GM12878 (cell line): Measurements from ENCODE around the gene PRPF6. TPM values are rescaled to one million over a fixed set of nuclear protein-coding genes. Genes with fewer than 3 reads are reported as not detected.
"Not testable (repeated sequence)": the region's sequence is repeated elsewhere in the genome, so short reads cannot be mapped to it uniquely, and the experiment has no call there.

Source experiments
- ATAC-seq: fragments of 200-7000 bp; cut with Tn5 transposase; 3 replicates; pipeline ENCODE4 v1.9.1; 2020; ENCODE audit warnings: mild to moderate bottlenecking, moderate library complexity
- BruUV-seq: library from RNA; stranded (reverse); fragments of 400-500 nt; replicated peaks from 2 replicates; lab custom pipeline; 2021; lab: Mats Ljungman, UMichigan
- CTCF ChIA-PET: fragments of 300-600 bp; sonication (Branson Sonifier 250); formaldehyde crosslinking; extraction: SDS; loops from one replicate; lab custom pipeline; 2021; ENCODE audit warnings: inconsistent platforms; lab: Yijun Ruan, JAX
- POLR2A ChIA-PET: fragments of 350-600 bp; formaldehyde crosslinking; extraction: SDS; loops from one replicate; lab custom pipeline; 2021; ENCODE audit warnings: inconsistent platforms; lab: Charles Lee
- RAD21 ChIA-PET: fragments of 300-600 bp; sonication (Branson Sonifier 250); formaldehyde crosslinking; loops from one replicate; lab custom pipeline; 2023; ENCODE audit warnings: antibody characterized with exemption; ENCODE audit not compliant: unreplicated experiment; lab: Charles Lee
- SMC1A ChIA-PET: fragments of 300-600 bp; sonication (Branson Sonifier 250); formaldehyde crosslinking; loops from one replicate; lab custom pipeline; 2023; ENCODE audit not compliant: unreplicated experiment, uncharacterized antibody; lab: Charles Lee
- DNase-seq: peaks from one replicate; pipeline ENCODE4 v3.0.0-alpha.2; 2011; ENCODE audit warnings: low read depth, low spot score
- FAIRE-seq: peaks from 3 replicates; lab custom pipeline; 2011; peaks lifted over from hg19 to GRCh38; lab: Jason Lieb, UNC
- H2AFZ ChIP-seq: 2 replicates; pipeline ENCODE4 v1.6.0; 2011; ENCODE audit warnings: low read depth, low read length, control low read depth; ENCODE audit not compliant: control insufficient read depth
- H3K27ac ChIP-seq: 2 replicates; pipeline ENCODE4 v1.5.1; 2011; ENCODE audit warnings: control low read depth; ENCODE audit not compliant: control insufficient read depth, insufficient read depth
- H3K27me3 ChIP-seq, 2 experiments: replicated peaks in 1 of 2; 2 replicates each; pipeline versions ENCODE4 v1.6.0 to v1.6.1; 2011; ENCODE audit warnings: low read length in 1 of 2; ENCODE audit not compliant: control insufficient read depth in 2 of 2, insufficient read depth in 2 of 2
- H3K36me3 ChIP-seq, 2 experiments: 2 replicates each; pipeline ENCODE4 v1.5.1; 2011; ENCODE audit warnings: low read length in 1 of 2; ENCODE audit not compliant: control insufficient read depth in 2 of 2, insufficient read depth in 2 of 2
- H3K4me1 ChIP-seq: 2 replicates; pipeline ENCODE4 v1.6.1; 2011; ENCODE audit warnings: mild to moderate bottlenecking, low read length, moderate library complexity, mixed read lengths; ENCODE audit not compliant: control insufficient read depth, insufficient read depth
- H3K4me2 ChIP-seq: 2 replicates; pipeline ENCODE4 v1.6.0; 2011; ENCODE audit warnings: control low read depth; ENCODE audit not compliant: control insufficient read depth, insufficient read depth
- H3K4me3 ChIP-seq: fragments of 200-600 bp; sonication (generic); 2 replicates; pipeline ENCODE4 v1.5.1; 2016
- H3K79me2 ChIP-seq: 2 replicates; pipeline ENCODE4 v1.6.0; 2011; ENCODE audit warnings: low read length; ENCODE audit not compliant: control insufficient read depth, insufficient read depth
- H3K9ac ChIP-seq: 2 replicates; pipeline ENCODE4 v1.8.0; 2011; ENCODE audit warnings: low read length, control low read depth, mixed read lengths; ENCODE audit not compliant: control insufficient read depth, insufficient read depth
- H3K9me3 ChIP-seq: replicated peaks from 3 replicates; pipeline ENCODE4 v1.5.1; 2011; ENCODE audit warnings: mild to moderate bottlenecking, low read length; ENCODE audit not compliant: control insufficient read depth, insufficient read depth
- H4K20me1 ChIP-seq: 2 replicates; pipeline ENCODE4 v1.6.0; 2011; ENCODE audit not compliant: control insufficient read depth, insufficient read depth
- HDGF ChIP-seq: fragments of 450-650 bp; IDR thresholded peaks from 2 replicates; pipeline ENCODE4 v1.6.1; 2016; ENCODE audit warnings: antibody characterized with exemption
- IKZF2 ChIP-seq, 2 experiments: fragments of 450-650 bp; IDR thresholded peaks; 2 replicates each; pipeline ENCODE4 v1.6.1; 2017; ENCODE audit warnings: mild to moderate bottlenecking in 2 of 2, moderate library complexity in 2 of 2
- SREBF2 ChIP-seq: IDR thresholded peaks from 2 replicates; pipeline ENCODE4 v1.6.1; 2012; ENCODE audit warnings: mild to moderate bottlenecking, low read length
- TAF1 ChIP-seq: IDR thresholded peaks from 2 replicates; pipeline ENCODE4 v1.6.1; 2011; ENCODE audit warnings: mild to moderate bottlenecking, low read depth, low read length, borderline replicate concordance
- TCF3 ChIP-seq: IDR thresholded peaks from 2 replicates; pipeline ENCODE4 v1.6.1; 2012; ENCODE audit warnings: low read depth, mild to moderate bottlenecking, low read length, borderline replicate concordance; ENCODE audit not compliant: insufficient read depth
- ZNF217 ChIP-seq: fragments of 450-650 bp; IDR thresholded peaks from 2 replicates; pipeline ENCODE4 v1.6.1; 2017; ENCODE audit warnings: antibody characterized with exemption, mild to moderate bottlenecking
- WGBS: methylation state at CpG from one replicate; pipeline ENCODE4 v1.1.6; 2016; ENCODE audit warnings: low lambda C conversion rate; ENCODE audit not compliant: insufficient replicate concordance, insufficient coverage; ENCODE audit errors: missing lambda C conversion rate; 5-methylcytosine and 5-hydroxymethylcytosine counted together
- in situ Hi-C: fragments of 300-500 bp; cut with MboI; formaldehyde crosslinking; loops from 9 replicates; pipeline ENCODE4 v1.14.3; 2018; ENCODE audit warnings: mixed read lengths
- intact Hi-C: fragments of 100-400 bp; cut with micrococcal nuclease; formaldehyde crosslinking; loops from one replicate; pipeline ENCODE4 v1.14.2; 2022; ENCODE audit not compliant: unreplicated experiment
- polyA plus RNA-seq, 11 experiments: library from polyadenylated mRNA; depleted of rRNA in 4 of 11; unstranded in 6 of 11; stranded (reverse) in 5 of 11; fragments of >200 nt; fragmentation: Nextera tagmentation in 4 of 11; fragmentation: Illumina TruSeq in 1 of 11; extraction: Ambion mirVana in 4 of 11; extraction: Trizol in 1 of 11; gene quantifications; 1 replicate in 1 of 11; 2 replicates in 10 of 11; pipeline versions ENCODE4 v1.2.1 to v1.2.3, GENCODE V29; 2011 to 2016; ENCODE audit warnings: inconsistent platforms in 2 of 11, missing spikeins in 2 of 11, low read depth in 1 of 11
- total RNA-seq, 4 experiments: library from RNA; depleted of rRNA in 3 of 4; stranded (reverse); fragments of >200 nt in 3 of 4; fragmentation: Illumina TruSeq in 1 of 4; extraction: Trizol in 1 of 4; gene quantifications; 2 replicates each; pipeline versions ENCODE4 v1.2.1 to v1.2.3, GENCODE V29; 2013 to 2021
- TF ChIP-seq, protein P1 (sequence below): fragments of 450-650 bp; IDR thresholded peaks from 2 replicates; pipeline ENCODE4 v1.6.1; 2016; ENCODE audit warnings: mild to moderate bottlenecking, moderate library complexity, borderline replicate concordance

PRPF6 gene
- total and polyA plus RNA-seq, 10 of the 15 experiments (the other 5 are each of a cell fraction or from before 2014, with no cell fraction given), result 5.0 to 102 (median 71.3) TPM

DNA sequence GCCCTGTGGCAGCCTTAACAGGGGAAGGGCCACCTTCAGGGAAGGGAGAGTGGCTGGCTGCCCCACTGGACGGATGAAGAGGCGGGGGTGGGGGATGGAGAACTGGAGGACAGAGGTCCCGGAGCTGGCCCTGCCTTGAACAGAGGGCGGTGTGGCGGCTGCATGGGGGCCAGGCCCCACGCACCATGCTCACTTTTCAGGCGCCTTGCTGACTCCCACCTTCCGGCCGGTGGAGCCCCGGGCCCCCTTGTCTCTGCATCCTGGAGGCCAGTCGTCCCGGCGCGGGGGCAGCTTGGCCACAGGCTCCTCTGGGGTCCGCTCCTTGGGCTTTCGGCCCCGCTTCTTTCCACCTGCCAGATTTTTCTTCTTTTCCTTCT lies 21.2 kb upstream of the PRPF6 start:
- POLR2A ChIA-PET, result no interaction called here
- H4K20me1 ChIP-seq, result no peaks in the 10 kb centered on the region
- SMC1A ChIA-PET, result no interaction called here
- 97% methylated on average over 17 of the region's 17 CpGs for WGBS
- RAD21 ChIA-PET, result no interaction called here
- no peak for DNase-seq
- H2AFZ ChIP-seq, result no peak overlapping the region
- H3K9me3 ChIP-seq, result no peaks in the 10 kb centered on the region
- H3K79me2 ChIP-seq, result peaks cover 14% of the 10 kb centered on the region
- H3K27ac ChIP-seq, result no peak overlapping the region
- H3K4me1 ChIP-seq, result peaks cover 7% of the 10 kb centered on the region
- TF ChIP-seq TCF3 (no peak), ZNF217 (no peak), IKZF2 (IDR thresholded peaks at IDR 0.05) (no peak), SREBF2 (no peak), TAF1 (no peak), HDGF (no peak)
- TF ChIP-seq, protein P1, sequence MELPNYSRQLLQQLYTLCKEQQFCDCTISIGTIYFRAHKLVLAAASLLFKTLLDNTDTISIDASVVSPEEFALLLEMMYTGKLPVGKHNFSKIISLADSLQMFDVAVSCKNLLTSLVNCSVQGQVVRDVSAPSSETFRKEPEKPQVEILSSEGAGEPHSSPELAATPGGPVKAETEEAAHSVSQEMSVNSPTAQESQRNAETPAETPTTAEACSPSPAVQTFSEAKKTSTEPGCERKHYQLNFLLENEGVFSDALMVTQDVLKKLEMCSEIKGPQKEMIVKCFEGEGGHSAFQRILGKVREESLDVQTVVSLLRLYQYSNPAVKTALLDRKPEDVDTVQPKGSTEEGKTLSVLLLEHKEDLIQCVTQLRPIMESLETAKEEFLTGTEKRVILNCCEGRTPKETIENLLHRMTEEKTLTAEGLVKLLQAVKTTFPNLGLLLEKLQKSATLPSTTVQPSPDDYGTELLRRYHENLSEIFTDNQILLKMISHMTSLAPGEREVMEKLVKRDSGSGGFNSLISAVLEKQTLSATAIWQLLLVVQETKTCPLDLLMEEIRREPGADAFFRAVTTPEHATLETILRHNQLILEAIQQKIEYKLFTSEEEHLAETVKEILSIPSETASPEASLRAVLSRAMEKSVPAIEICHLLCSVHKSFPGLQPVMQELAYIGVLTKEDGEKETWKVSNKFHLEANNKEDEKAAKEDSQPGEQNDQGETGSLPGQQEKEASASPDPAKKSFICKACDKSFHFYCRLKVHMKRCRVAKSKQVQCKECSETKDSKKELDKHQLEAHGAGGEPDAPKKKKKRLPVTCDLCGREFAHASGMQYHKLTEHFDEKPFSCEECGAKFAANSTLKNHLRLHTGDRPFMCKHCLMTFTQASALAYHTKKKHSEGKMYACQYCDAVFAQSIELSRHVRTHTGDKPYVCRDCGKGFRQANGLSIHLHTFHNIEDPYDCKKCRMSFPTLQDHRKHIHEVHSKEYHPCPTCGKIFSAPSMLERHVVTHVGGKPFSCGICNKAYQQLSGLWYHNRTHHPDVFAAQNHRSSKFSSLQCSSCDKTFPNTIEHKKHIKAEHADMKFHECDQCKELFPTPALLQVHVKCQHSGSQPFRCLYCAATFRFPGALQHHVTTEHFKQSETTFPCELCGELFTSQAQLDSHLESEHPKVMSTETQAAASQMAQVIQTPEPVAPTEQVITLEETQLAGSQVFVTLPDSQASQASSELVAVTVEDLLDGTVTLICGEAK, result no peak
- in situ Hi-C loops (no loop called here), intact Hi-C loops (loop anchor here (5.0 kb wide), 1 partner anchor 98 kb away; no protein-coding TSS in a partner anchor)
- no TSS peak for BruUV-seq
- no peak overlapping the region for H3K4me3 ChIP-seq
- peaks cover 0 to 9% of the 10 kb centered on the region in 2 experiments; a peak in 3 of 4 replicates for H3K36me3 ChIP-seq
- CTCF ChIA-PET, result interaction anchor here (1.2 kb wide), 1 partner anchor 14 kb away, joined by 3 read pairs; no protein-coding TSS in a partner anchor
- H3K9ac ChIP-seq, result no peak overlapping the region
- no peak for FAIRE-seq
- no peak overlapping the region for H3K4me2 ChIP-seq
- no peak for ATAC-seq
- H3K27me3 ChIP-seq, result no peaks in the 10 kb centered on the region

DNA sequence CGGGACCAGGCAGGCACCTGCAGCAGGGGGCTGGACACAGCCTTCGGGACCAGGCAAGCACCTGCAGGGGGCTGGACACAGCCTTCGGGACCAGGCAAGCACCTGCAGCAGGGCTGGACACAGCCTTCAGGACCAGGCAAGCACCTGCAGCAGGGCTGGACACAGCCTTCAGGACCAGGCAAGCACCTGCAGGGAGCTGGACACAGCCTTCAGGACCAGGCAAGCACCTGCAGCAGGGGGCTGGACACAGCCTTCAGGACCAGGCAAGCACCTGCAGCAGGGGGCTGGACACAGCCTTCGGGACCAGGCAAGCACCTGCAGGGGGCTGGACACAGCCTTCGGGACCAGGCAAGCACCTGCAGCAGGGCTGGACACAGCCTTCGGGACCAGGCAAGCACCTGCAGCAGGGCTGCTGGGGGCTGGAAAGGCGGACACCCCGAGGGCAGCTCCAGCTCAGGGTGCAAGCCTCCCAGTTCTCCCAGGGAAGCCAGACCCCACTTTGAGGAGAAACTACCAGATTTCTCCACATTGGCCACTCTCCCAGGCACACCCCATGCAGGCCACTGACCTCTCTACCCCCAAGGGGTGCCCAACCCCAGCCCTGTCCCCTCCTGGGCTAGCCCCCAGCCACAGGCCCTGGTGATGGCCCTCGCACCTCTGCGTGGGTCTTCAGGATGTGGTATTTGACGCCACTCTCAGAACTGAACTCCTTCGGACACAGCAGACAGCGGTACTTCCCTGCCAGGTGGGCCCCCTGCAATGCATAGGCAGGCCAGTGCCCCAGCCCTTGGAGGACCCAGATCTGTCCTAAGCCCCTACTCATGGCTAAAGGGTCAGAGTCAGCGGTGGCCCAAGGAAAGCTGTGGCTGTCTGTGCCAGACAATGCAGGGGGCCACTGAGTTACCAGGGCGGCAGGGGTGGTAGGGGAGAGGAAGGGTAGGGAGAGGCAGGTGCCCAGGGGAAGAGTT lies 20.0 kb upstream of the PRPF6 start:
- H3K4me3 ChIP-seq, H3K36me3 ChIP-seq, H4K20me1 ChIP-seq, H3K4me1 ChIP-seq, DNase-seq, H3K27ac ChIP-seq, CTCF ChIA-PET, FAIRE-seq, RAD21 ChIA-PET, H3K4me2 ChIP-seq, SMC1A ChIA-PET, H3K9ac ChIP-seq, H3K9me3 ChIP-seq, H3K27me3 ChIP-seq, BruUV-seq, in situ Hi-C loops, H3K79me2 ChIP-seq, ATAC-seq, H2AFZ ChIP-seq, intact Hi-C loops: not testable (repeated sequence)
- POLR2A ChIA-PET, result interaction anchor here (0.5 kb wide), 1 partner anchor 46 kb away, joined by 6 read pairs; no protein-coding TSS in a partner anchor
- WGBS, result 82% methylated on average over 13 of the region's 15 CpGs
